ENCODE measurements around the gene FUOM.

The FUOM gene

GRCh38 chr10:133349577-133350011 is 8.2 kb downstream of the FUOM start:
- no peak for DNase-seq

DNA sequence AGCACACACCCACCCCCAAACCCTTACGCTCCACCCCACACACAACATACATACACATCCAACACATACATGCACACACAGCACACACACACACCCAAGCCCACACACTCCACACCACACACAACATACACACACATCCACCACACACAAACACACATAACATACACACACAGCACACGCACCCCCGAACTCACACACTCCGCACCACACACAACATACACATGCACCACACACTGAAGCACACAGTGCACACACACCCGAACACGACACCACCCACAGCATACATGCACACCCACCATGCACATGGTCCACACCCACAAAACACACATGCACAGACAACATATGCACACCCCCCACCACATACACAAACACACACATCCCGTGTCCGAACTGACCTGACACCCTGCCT is 8.7 kb downstream of the FUOM start:
- DNase-seq, result no peak

GRCh38 chr10:133347710-133348517 is 9.9 kb downstream of the FUOM start:
- DNase-seq, result no peak

GRCh38 chr10:133346413-133346812 is 11.4 kb downstream of the FUOM start:
- no peak for DNase-seq

- no peak for DNase-seq
Observed at GRCh38 chr10:133344236-133344635, 13.6 kb downstream of the FUOM start.

DNA sequence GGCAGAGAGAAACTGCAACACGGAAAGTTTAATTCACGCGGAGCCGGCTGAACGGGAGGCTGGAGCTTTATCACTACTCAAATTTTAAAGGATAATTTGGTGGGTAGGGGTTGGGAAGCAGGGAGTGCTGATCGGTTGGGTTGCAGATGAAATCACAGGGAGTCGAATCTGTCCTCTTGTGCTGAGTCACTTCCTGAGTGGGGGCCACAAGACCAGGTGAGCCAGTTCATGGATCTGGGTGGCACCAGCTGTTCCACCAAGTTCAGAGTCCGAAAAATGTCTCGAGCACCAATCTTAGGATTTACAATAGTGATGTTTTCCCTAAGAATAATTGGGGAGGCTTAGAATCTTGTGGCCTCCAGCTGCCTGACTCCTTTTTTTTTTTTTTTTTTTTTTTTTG is 14.3 kb downstream of the FUOM start:
- DNase-seq, result no peak

DNA sequence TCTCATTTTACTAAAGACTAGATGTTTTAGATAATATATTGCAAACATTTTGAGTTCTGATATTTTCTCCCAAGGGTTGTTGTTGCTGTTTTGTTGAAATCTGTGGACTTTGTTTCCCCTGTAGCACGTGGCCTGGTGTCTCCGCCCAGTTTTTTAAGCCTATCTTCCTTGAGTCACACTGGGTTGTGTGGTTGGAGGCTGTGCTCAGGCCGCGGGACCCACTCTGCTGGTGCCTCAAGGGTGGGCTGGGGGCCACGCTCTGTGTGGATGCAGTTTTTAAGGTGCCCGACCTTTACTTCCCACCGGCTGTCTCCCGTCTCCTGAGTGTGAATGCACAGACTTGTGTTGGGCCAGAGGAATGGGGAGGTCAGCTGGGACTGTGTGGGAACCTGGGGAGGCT is 14.9 kb downstream of the FUOM start:
- DNase-seq, result no peak

- DNase-seq, result no peak
Observed at GRCh38 chr10:133341983-133342382, 15.8 kb downstream of the FUOM start.

- DNase-seq, result no peak
Observed at GRCh38 chr10:133339708-133340380, 18.0 kb downstream of the FUOM start.

DNA sequence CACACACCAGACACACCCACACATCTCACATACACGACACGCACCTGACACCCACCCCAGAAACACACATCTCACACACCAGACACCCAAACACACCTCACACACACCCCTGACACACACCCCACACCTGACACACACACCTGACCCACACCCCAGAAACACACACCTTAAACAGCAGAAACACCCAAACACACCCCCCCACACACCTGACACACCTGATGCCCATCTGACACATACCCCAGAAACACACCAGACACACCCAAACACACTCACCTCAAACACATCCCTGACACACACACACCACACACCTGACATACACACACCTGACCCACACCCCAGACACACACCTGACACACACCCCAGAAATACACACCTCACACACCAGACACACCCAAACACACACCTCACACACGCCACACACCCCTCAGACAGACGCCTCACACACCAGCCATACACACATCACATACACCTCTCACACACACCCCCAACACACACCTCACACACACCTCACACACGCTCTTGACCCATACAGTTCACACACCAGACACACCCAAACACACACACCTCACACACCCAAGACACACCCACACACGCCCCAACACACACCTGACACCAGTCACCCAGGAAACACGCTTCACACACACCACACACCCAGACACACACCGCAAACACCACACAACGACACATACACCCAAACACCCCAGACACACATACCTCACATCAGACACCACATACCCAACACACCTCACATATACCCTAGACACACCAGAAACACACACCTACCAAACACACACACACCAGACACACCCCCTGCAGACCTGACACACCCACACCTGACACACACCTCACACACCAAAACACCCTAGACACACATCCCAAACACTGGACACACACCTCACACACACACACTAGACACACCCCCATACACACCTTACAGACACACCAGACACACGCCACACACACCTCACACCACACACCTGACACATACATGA is 19.4 kb downstream of the FUOM start:
- no peak for DNase-seq

- no peak for DNase-seq
Observed at GRCh38 chr10:133337370-133337725, 20.5 kb downstream of the FUOM start.

GRCh38 chr10:133336577-133337369 is 21.0 kb downstream of the FUOM start, which contains the start of gene CALY:
Gene CALY, minus strand, starts transcription at chr10:133336896. Its CDS starts 7,907 bp downstream, at chr10:133328989.
- peak; percentile 38 for DNase-seq

DNA sequence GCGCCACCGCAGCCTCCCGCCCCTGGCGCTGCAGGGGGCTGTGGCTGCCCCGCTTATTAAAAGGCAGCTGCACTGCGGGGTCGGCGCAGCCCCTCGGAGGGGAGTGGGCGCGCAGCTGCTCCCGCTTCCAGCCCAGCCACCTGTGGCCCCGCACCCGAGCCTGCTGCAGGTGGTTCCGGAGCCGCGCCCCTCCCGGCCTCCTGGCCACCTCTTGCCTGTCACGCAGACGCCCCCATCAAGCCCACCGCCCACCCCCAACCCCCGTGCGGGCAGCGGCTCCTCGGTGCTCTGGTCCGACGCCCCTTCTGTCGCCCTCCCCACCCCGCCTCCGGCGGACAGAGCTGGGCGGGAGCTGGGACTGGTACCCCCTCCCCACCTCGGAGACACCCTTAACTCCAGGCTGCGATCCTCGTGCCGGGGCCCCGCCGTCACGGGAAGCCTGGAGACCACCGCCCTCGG is 21.7 kb downstream of the FUOM start:
- peak; percentile 41 for DNase-seq

GRCh38 chr10:133335246-133336117 is 22.3 kb downstream of the FUOM start:
- DNase-seq, result peak; percentile 75

- peak; percentile 64 for DNase-seq
Observed at GRCh38 chr10:133334503-133335245, 23.1 kb downstream of the FUOM start.

GRCh38 chr10:133332936-133333699 is 24.7 kb downstream of the FUOM start:
- DNase-seq, result peak; percentile 23

DNA sequence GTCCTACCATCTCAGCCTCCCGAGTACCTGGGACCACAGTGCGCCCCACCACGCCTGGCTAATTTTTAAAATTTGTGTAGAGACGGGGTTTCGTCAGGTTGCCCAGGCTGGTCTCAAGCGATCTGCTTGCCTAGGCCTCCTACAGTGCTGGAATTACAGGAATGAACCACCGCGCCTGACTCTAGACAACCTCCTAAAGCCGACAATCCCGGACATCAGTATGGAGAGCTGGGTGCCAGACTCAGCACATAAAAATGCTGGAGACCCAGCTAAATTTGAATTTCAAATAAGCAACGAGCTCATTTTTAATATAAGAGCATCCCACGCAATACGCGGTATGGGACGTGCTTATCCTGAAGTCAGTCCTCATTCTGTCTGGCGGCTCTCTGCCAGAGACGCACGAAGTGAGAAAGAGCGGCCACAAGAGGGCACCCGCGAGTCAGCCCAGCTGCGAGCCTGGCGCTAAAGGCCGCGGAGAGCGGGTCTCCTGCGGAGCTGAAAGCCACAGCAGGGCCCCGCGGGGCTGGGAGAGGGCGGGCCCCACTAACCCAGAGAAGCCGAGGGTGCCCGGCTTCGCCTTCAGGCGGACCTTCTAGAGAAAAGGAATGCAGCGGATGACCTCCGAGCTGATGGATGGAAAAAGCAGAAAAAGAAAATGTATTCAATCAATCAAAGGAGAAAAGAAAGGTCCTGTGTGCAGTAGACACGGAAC is 28.2 kb downstream of the FUOM start:
- DNase-seq, result peak; percentile 96
